ENCODE data around the gene SURF4.

The SURF4 gene

DNA sequence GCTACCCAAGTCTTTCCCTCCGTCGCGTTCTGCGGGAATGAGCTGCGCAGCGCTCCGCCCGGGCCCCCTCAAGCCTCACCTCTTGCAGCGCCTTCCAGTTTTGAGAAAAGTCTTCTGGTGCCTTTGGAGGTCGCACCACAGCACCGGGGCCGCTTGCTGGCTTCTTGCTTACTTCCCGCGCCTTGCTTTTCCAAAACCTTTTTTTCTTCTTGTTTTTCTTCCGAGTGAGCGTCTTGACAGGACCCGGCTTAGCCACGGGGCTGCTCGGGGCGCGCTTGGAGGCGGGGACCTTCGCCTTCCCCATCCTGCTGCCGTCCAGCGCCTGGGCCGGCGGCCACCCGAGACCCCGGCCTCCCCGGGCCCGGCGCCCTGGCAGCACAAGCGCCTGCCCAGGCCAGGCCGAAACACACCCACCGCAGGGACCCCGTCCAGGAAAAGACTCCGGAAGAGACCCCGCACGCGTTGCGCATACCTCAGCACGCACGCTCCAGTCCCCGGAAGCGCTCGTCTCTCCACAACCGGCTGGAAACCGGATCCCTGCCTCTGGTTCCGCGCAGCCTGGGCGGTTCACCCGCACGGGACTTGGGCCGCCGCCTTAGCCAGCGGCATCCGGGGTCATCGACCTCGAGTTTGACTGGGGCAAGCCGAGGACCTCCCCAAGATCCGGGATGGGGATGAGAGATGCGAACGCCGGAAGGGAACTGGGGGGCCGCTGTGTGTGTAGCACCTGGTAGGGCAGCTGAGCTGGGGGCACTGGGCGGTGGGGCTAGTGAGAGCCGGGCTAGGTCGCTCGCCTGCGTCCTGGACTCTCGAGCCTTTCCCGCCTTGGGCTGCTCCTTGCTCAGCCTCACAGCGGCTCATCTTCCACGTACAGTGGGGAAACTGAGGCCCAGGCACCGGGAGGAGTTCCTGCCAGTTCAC lies 41.9 kb upstream of the SURF4 start, which contains the start of gene REXO4:
TSS of gene REXO4 (minus strand) at position 470 of the 921 bp plus-strand sequence. CDS start at position 304, 166 bp downstream.
- DNase-seq (ENCODE audit: low read depth, low spot score): peak; percentile 48
- peak; percentile 61; the same call in 1 of the 2 replicates for TF ChIP-seq POLR2AphosphoS5 (IDR thresholded peaks at IDR 0.05; ENCODE audit: borderline replicate concordance, low read depth, low read length)
- TF ChIP-seq FOXP2 (optimal IDR thresholded peaks at IDR 0.05; ENCODE audit: control extremely low read depth, extremely low read length, insufficient read depth): no peak
- TF ChIP-seq EZH2 (IDR thresholded peaks at IDR 0.05): no peak
- H3K36me3 ChIP-seq (ENCODE audit: insufficient read depth, low read length): peaks cover 30% of the 10 kb centered on the region
- peak within 1 kb of the TSS; percentile 84 for H3K4me3 ChIP-seq
- H3K9me3 ChIP-seq (ENCODE audit: low read depth, low read length): no peaks in the 10 kb centered on the region
- peak within 1 kb of the TSS; percentile 94 for H3K27ac ChIP-seq
- H3K9ac ChIP-seq (ENCODE audit: insufficient read length): peak within 1 kb of the TSS; percentile 95

DNA sequence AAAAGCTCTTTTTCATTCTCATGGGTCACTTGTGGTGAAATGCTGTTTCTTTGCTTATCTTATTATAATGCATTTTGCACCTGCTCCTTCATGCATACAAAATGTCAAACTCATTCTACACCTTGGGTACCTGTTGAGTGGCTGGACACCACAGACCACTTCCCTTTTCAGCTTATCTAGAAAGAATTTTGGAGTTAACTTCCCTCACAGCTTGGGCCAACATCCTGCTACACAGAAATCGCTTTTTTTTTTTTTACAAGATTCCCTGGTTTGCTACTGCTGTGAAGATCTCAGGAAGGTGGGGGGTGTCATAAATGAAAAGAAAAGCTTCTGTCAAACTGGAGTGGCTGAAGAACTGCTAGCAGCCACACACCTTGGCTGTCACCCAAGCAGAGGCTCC lies 39.3 kb upstream of the SURF4 start:
- DNase-seq (ENCODE audit: low read depth, low spot score): no peak
- Histone ChIP-seq H3K9me3 (ENCODE audit: low read depth, low read length) (no peaks in the 10 kb centered on the region), H3K4me3 (no peak overlapping the region), H3K36me3 (ENCODE audit: insufficient read depth, low read length) (peaks cover 53% of the 10 kb centered on the region), H3K27ac (no peak overlapping the region), H3K9ac (ENCODE audit: insufficient read length) (no peak overlapping the region)
- TF ChIP-seq FOXP2 (optimal IDR thresholded peaks at IDR 0.05; ENCODE audit: control extremely low read depth, extremely low read length, insufficient read depth) (no peak), POLR2AphosphoS5 (IDR thresholded peaks at IDR 0.05; ENCODE audit: borderline replicate concordance, low read depth, low read length) (no peak), EZH2 (IDR thresholded peaks at IDR 0.05) (no peak)

DNA sequence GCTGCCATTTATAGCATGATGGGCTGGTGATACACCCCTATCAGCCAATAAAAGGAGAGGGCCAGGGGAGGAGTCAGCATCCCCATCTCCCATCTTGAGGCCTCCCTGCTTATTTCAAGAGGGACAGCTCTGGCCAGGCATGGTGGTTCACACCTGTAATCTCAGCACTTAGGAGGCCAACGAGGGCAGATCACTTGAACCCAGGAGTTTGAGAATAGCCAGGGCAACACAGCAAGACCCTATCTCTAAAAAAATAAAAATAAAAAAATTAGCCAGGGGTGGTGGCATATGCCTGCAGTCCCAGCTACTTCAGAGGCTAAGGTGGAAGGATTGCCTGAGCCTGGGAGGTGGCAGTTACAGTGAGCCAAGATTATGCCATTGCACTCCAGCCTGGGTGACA lies 32.2 kb upstream of the SURF4 start:
- peaks cover 68% of the 10 kb centered on the region for H3K36me3 ChIP-seq (ENCODE audit: insufficient read depth, low read length)

DNA sequence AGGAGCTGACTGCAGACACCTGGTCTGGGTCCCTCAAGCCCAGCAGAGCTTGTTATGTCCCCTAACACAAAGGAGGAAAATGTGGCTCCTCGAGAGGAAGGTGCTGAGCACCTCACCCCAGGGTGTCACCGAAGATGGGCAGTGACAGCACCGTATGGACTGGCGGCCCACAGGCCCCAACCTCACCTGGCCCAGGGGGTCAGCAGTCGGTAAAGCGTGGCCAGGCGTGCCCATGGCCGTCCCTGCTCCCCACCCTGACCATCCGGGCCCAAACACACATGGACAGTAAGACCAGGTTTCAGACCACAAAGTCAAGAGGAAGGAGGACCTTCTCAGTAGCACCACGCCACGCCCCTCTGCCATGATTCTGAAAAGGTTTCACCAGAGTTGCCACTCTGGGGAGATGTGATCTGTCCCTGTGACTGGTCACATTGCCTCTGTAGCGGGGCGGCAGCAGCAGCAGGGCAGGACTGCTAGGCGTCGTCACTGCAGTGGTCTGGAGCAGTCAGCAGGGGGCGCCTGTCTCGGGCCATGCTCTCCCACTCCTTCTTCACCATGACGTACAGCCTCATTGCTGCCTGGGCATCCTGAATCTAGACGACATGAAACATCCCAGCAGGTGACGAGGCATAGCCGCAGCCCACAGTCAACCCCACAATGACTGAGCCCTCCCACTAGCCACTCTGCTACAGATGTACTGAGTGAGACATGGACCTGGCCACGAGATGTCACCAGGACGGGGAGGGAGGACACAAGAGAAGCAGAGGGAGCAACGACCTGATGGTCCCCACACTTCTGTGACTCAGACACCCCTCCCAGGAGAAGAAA lies 30.8 kb upstream of the SURF4 start:
- no peak overlapping the region for H3K9ac ChIP-seq (ENCODE audit: insufficient read length)
- no peak overlapping the region for H3K27ac ChIP-seq
- DNase-seq (ENCODE audit: low read depth, low spot score): no peak
- H3K9me3 ChIP-seq (ENCODE audit: low read depth, low read length): no peaks in the 10 kb centered on the region
- TF ChIP-seq FOXP2 (optimal IDR thresholded peaks at IDR 0.05; ENCODE audit: control extremely low read depth, extremely low read length, insufficient read depth): no peak
- TF ChIP-seq EZH2 (IDR thresholded peaks at IDR 0.05): no peak
- TF ChIP-seq POLR2AphosphoS5 (IDR thresholded peaks at IDR 0.05; ENCODE audit: borderline replicate concordance, low read depth, low read length): no peak
- H3K36me3 ChIP-seq (ENCODE audit: insufficient read depth, low read length): peaks cover 56% of the 10 kb centered on the region
- no peak overlapping the region for H3K4me3 ChIP-seq

More for the DNA sequence above, 32.2 kb upstream of the SURF4 start:
- DNase-seq (ENCODE audit: low read depth, low spot score): no peak
- H3K4me3 ChIP-seq: no peak overlapping the region
- H3K9ac ChIP-seq (ENCODE audit: insufficient read length): no peak overlapping the region
- H3K27ac ChIP-seq: no peak overlapping the region
- TF ChIP-seq FOXP2 (optimal IDR thresholded peaks at IDR 0.05; ENCODE audit: control extremely low read depth, extremely low read length, insufficient read depth): no peak
- no peak for TF ChIP-seq EZH2 (IDR thresholded peaks at IDR 0.05)
- TF ChIP-seq POLR2AphosphoS5 (IDR thresholded peaks at IDR 0.05; ENCODE audit: borderline replicate concordance, low read depth, low read length): no peak
- no peaks in the 10 kb centered on the region for H3K9me3 ChIP-seq (ENCODE audit: low read depth, low read length)

DNA sequence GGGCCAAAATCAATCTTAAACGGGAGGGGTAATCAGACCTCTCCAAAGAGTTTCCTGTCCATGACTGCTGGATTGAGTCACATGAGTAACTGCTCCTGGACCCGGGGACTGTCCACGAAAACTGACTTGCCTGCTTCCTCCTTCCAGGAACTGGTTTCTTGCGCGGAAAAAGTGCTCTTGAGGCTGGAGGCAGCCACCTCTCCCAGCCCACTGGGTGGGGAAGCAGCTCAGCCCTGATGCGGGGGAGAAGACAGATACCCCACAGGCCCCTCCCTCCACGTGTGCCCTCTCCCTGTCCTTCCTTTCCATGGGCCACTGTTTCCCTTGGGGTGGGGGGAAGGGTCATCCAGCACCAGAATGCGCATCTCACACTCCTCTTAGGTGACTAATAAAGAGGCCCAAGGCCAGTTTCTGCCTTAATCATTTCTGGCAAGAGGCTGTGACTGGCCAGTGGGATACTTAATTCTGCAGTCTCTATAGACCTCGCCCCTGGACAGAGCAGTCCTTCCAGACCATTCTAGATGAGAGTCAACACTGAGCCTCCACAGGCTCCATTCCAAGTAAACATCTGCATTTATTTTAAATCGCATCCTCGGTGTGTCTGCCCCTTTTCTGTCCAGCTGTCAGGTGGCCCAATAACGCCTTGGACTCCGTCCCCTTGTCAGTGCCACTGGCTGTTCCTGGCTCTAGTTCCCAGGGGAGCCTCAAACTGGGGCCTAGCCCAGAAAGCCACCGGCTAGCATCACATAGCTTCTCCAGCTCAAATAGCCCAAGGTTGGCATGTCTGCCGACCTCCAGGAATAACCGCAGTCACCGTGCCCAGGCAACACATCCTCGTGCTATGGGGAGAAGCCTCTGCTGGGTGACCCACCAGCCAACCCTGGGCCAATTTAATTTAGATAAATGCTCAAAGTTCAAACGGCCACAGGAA lies 29.9 kb upstream of the SURF4 start:
- no peak for DNase-seq (ENCODE audit: low read depth, low spot score)
- Histone ChIP-seq H3K9me3 (ENCODE audit: low read depth, low read length) (no peaks in the 10 kb centered on the region), H3K36me3 (ENCODE audit: insufficient read depth, low read length) (peaks cover 49% of the 10 kb centered on the region), H3K9ac (ENCODE audit: insufficient read length) (no peak overlapping the region), H3K4me3 (no peak overlapping the region), H3K27ac (no peak overlapping the region)
- TF ChIP-seq POLR2AphosphoS5 (IDR thresholded peaks at IDR 0.05; ENCODE audit: borderline replicate concordance, low read depth, low read length): no peak
- no peak for TF ChIP-seq FOXP2 (optimal IDR thresholded peaks at IDR 0.05; ENCODE audit: control extremely low read depth, extremely low read length, insufficient read depth)
- no peak for TF ChIP-seq EZH2 (IDR thresholded peaks at IDR 0.05)

DNA sequence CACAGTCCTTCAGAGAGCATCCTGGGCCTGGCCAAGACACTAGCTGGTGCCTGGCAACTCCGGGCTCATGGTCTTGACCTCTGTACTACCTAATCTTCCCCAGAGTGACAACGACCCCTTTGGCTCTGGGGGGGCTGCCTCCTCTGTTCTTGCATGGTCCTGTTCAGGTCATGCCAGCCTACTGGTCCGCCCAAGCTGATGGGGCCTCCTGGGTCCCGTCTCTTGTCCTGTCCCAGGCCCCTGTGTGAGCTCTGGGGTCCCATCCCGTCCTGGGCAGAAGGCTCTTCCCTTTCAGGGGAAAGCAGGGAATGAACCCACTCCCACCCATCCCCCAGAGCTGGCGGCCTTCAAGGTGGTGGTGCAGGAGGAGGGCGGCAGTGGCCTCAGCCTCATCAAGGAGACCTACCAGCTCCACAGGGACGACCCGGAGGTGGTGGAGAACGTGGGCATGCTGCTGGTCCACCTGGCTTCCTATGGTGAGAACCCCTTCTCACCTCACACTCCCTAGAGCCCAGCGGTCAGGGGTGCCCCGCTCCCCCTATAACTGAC lies 28.7 kb upstream of the SURF4 start:
- Histone ChIP-seq H3K27ac (no peak overlapping the region), H3K36me3 (ENCODE audit: insufficient read depth, low read length) (peaks cover 36% of the 10 kb centered on the region), H3K9me3 (ENCODE audit: low read depth, low read length) (no peaks in the 10 kb centered on the region), H3K4me3 (no peak overlapping the region), H3K9ac (ENCODE audit: insufficient read length) (no peak overlapping the region)
- no peak for DNase-seq (ENCODE audit: low read depth, low spot score)
- TF ChIP-seq FOXP2 (optimal IDR thresholded peaks at IDR 0.05; ENCODE audit: control extremely low read depth, extremely low read length, insufficient read depth) (no peak), POLR2AphosphoS5 (IDR thresholded peaks at IDR 0.05; ENCODE audit: borderline replicate concordance, low read depth, low read length) (no peak), EZH2 (IDR thresholded peaks at IDR 0.05) (no peak)

- H3K36me3 ChIP-seq (ENCODE audit: insufficient read depth, low read length): peaks cover 35% of the 10 kb centered on the region
- no peaks in the 10 kb centered on the region for H3K9me3 ChIP-seq (ENCODE audit: low read depth, low read length)
- H3K9ac ChIP-seq (ENCODE audit: insufficient read length): no peak overlapping the region
- TF ChIP-seq EZH2 (IDR thresholded peaks at IDR 0.05): no peak
- no peak overlapping the region for H3K4me3 ChIP-seq
- H3K27ac ChIP-seq: no peak overlapping the region
- no peak for DNase-seq (ENCODE audit: low read depth, low spot score)
Measured at GRCh38 chr9:133403766-133404453, 28.1 kb upstream of the SURF4 start.
